K562 (cell line): ENCODE results near the gene EIF2S3. TPM values are rescaled to one million over a fixed set of nuclear protein-coding genes. Genes with fewer than 3 reads are reported as not detected.

Experiments used
- ATF1 ChIP-seq, 2 experiments: fragments of 450-650 bp in 1 of 2; IDR thresholded peaks; 2 replicates each; pipeline ENCODE4 v1.6.1; 2016; ENCODE audit warnings: missing compliant biosample characterization in 1 of 2, missing genetic modification characterization in 1 of 2
- CBX3 ChIP-seq, 2 experiments: IDR thresholded peaks; 1 replicate in 1 of 2; 2 replicates in 1 of 2; pipeline ENCODE4 v1.6.1; 2012; ENCODE audit warnings: inconsistent platforms in 2 of 2, low read length in 2 of 2, borderline replicate concordance in 1 of 2, control low read depth in 1 of 2
- CREM ChIP-seq: IDR thresholded peaks from 2 replicates; pipeline ENCODE4 v1.6.1; 2014; ENCODE audit warnings: antibody characterized with exemption, low read depth
- EP400 ChIP-seq: fragments of 450-650 bp; IDR thresholded peaks from 2 replicates; pipeline ENCODE4 v1.6.1; 2017; ENCODE audit warnings: antibody characterized with exemption, mild to moderate bottlenecking, moderate library complexity
- FIP1L1 ChIP-seq: fragments of 200-400 bp; formaldehyde crosslinking; IDR thresholded peaks from 2 replicates; pipeline ENCODE4 v1.6.1; 2018; ENCODE audit warnings: mild to moderate bottlenecking, low read depth, low read length; ENCODE audit not compliant: poor library complexity, severe bottlenecking
- FOXA3 ChIP-seq, 2 experiments: fragments of 450-650 bp in 1 of 2; sonication (generic) in 1 of 2; formaldehyde crosslinking; IDR thresholded peaks in 1 of 2; conservative IDR thresholded peaks in 1 of 2; 2 replicates each; pipeline versions ENCODE4 v1.4.0 to v1.8.0; 2020 to 2022; ENCODE audit warnings: mild to moderate bottlenecking in 2 of 2, missing genetic modification reagents in 1 of 2
- KDM1A ChIP-seq, 2 experiments: fragments of 450-650 bp; IDR thresholded peaks; 2 replicates each; pipeline ENCODE4 v1.6.1; 2016; ENCODE audit warnings: mild to moderate bottlenecking in 2 of 2
- NFIX ChIP-seq: fragments of 250-450 bp; sonication (Bioruptor Pico); IDR thresholded peaks from 2 replicates; pipeline ENCODE4 v1.4.0; 2020; ENCODE audit warnings: low read depth, mild to moderate bottlenecking, moderate library complexity
- SMAD4 ChIP-seq: fragments of 250-450 bp; sonication (Bioruptor Pico); conservative IDR thresholded peaks from 2 replicates; pipeline ENCODE4 v1.8.0; 2021; ENCODE audit warnings: inconsistent platforms, mild to moderate bottlenecking, moderate library complexity
- SPI1 ChIP-seq: IDR thresholded peaks from 2 replicates; pipeline ENCODE4 v1.6.1; 2011; ENCODE audit warnings: low read depth, low read length, control low read depth, borderline replicate concordance
- TBP ChIP-seq: optimal IDR thresholded peaks from 2 replicates; pipeline ENCODE3; 2011; ENCODE audit warnings: low read depth, low read length, improper control_type of control experiment
- polyA plus RNA-seq, 8 experiments: library from polyadenylated mRNA; depleted of rRNA in 4 of 8; stranded (reverse) in 5 of 8; unstranded in 3 of 8; fragments of >200 nt; fragmentation: Nextera tagmentation in 2 of 8; fragmentation: Illumina TruSeq in 1 of 8; extraction: Ambion mirVana in 2 of 8; extraction: Trizol in 1 of 8; gene quantifications; 2 replicates each; pipeline versions ENCODE4 v1.2.1 to v1.2.3, GENCODE V29; 2011 to 2014; ENCODE audit warnings: inconsistent platforms in 1 of 8, missing spikeins in 1 of 8
- total RNA-seq, 7 experiments: library from RNA; depleted of rRNA in 6 of 7; stranded (reverse); fragments of >200 nt in 6 of 7; fragmentation: Illumina TruSeq in 2 of 7; extraction: Trizol in 2 of 7; gene quantifications; 2 replicates each; pipeline versions ENCODE4 v1.2.1 to v1.2.3, GENCODE V29; 2011 to 2021; ENCODE audit warnings: low replicate concordance in 1 of 7
- TF ChIP-seq, protein P1 (sequence below): sonication (generic); formaldehyde crosslinking; IDR thresholded peaks from 2 replicates; pipeline ENCODE4 v1.8.0; 2023; ENCODE audit warnings: mild to moderate bottlenecking, missing genetic modification reagents
- TF ChIP-seq, protein P2 (sequence below): sonication (generic); formaldehyde crosslinking; IDR thresholded peaks from 2 replicates; pipeline ENCODE4 v1.8.0; 2022; ENCODE audit warnings: mild to moderate bottlenecking, missing genetic modification reagents
- TF ChIP-seq, protein P3 (sequence below), 2 experiments: IDR thresholded peaks; 2 replicates each; pipeline ENCODE4 v1.6.1; 2012; ENCODE audit warnings: improper control_type of control experiment in 2 of 2, low read depth in 2 of 2, low read length in 2 of 2, borderline replicate concordance in 1 of 2
- TF ChIP-seq, protein P4 (sequence below): conservative IDR thresholded peaks from 2 replicates; pipeline ENCODE4 v1.6.1; 2011; ENCODE audit warnings: low read depth, mild to moderate bottlenecking, low read length; ENCODE audit not compliant: control insufficient read depth
- TF ChIP-seq, protein P5 (sequence below): IDR thresholded peaks from 2 replicates; pipeline ENCODE4 v1.6.1; 2011; ENCODE audit warnings: borderline replicate concordance, low read depth, mild to moderate bottlenecking, moderate library complexity, low read length; ENCODE audit not compliant: insufficient read depth, poor library complexity, severe bottlenecking
- TF ChIP-seq, protein P6 (sequence below): fragments of 450-650 bp; IDR thresholded peaks from 2 replicates; pipeline ENCODE4 v1.6.1; 2016; ENCODE audit warnings: low read depth, mild to moderate bottlenecking, moderate library complexity

Gene EIF2S3
- total and polyA plus RNA-seq, 9 of the 15 experiments (the other 6 are each of a cell fraction or from before 2014, with no cell fraction given), result 148 to 439 (median 275) TPM

DNA sequence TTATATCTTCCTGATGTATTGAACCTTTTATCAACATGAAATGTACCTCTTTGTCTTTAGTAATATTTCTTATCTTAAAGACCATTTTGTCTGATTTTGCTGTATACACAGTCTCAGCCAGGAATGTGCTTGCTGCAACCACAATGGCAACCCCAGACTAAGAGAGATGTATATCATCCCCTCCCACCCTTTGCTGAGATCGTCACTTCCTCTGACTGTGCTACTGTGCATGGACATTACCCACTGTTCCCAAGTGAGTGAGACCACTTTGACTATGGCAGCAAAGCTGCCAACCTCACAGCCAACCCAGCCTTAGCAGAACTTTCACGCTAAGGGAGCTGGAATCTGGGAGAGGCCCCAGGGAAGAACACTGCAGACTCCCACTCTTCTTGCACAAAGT is 46.0 kb downstream of the EIF2S3 start (continued):
- TF ChIP-seq, protein P1, sequence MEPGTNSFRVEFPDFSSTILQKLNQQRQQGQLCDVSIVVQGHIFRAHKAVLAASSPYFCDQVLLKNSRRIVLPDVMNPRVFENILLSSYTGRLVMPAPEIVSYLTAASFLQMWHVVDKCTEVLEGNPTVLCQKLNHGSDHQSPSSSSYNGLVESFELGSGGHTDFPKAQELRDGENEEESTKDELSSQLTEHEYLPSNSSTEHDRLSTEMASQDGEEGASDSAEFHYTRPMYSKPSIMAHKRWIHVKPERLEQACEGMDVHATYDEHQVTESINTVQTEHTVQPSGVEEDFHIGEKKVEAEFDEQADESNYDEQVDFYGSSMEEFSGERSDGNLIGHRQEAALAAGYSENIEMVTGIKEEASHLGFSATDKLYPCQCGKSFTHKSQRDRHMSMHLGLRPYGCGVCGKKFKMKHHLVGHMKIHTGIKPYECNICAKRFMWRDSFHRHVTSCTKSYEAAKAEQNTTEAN (CRISPR knock-in tag), result no peak
- TF ChIP-seq, protein P2, sequence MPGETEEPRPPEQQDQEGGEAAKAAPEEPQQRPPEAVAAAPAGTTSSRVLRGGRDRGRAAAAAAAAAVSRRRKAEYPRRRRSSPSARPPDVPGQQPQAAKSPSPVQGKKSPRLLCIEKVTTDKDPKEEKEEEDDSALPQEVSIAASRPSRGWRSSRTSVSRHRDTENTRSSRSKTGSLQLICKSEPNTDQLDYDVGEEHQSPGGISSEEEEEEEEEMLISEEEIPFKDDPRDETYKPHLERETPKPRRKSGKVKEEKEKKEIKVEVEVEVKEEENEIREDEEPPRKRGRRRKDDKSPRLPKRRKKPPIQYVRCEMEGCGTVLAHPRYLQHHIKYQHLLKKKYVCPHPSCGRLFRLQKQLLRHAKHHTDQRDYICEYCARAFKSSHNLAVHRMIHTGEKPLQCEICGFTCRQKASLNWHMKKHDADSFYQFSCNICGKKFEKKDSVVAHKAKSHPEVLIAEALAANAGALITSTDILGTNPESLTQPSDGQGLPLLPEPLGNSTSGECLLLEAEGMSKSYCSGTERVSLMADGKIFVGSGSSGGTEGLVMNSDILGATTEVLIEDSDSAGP, result no peak
- TF ChIP-seq, protein P3, sequence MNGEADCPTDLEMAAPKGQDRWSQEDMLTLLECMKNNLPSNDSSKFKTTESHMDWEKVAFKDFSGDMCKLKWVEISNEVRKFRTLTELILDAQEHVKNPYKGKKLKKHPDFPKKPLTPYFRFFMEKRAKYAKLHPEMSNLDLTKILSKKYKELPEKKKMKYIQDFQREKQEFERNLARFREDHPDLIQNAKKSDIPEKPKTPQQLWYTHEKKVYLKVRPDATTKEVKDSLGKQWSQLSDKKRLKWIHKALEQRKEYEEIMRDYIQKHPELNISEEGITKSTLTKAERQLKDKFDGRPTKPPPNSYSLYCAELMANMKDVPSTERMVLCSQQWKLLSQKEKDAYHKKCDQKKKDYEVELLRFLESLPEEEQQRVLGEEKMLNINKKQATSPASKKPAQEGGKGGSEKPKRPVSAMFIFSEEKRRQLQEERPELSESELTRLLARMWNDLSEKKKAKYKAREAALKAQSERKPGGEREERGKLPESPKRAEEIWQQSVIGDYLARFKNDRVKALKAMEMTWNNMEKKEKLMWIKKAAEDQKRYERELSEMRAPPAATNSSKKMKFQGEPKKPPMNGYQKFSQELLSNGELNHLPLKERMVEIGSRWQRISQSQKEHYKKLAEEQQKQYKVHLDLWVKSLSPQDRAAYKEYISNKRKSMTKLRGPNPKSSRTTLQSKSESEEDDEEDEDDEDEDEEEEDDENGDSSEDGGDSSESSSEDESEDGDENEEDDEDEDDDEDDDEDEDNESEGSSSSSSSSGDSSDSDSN (IDR thresholded peaks at IDR 0.05; ENCODE audit: borderline replicate concordance in 1 of 2, low read depth in 2 of 2, low read length in 2 of 2), result no peak
- TF ChIP-seq SMAD4 (CRISPR knock-in tag) (peak; percentile 38; the same call in 1 of the 2 replicates), FOXA3 (CRISPR knock-in tag; conservative IDR thresholded peaks at IDR 0.05 in 1 of 2, IDR thresholded peaks at IDR 0.05 in 1 of 2) (0 out of 4 replicates have a peak, but pooled peaks of 1 of the 2 experiments have one; percentile 9), CREM (peak; percentile 84), KDM1A (IDR thresholded peaks at IDR 0.05) (peak; percentile 67 to 73; a peak in 3 of 4 replicates), FIP1L1 (no peak), ATF1 (CRISPR knock-in tag; IDR thresholded peaks at IDR 0.05) (no peak), ATF1 (tag; IDR thresholded peaks at IDR 0.05) (peak; percentile 49; the same call in 1 of the 2 replicates), NFIX (CRISPR knock-in tag) (no peak), SPI1 (peak; percentile 42; the same call in 1 of the 2 replicates), TBP (no peak), EP400 (no peak), CBX3 (IDR thresholded peaks at IDR 0.05; ENCODE audit: borderline replicate concordance in 1 of 2, low read length in 2 of 2) (no peak)
- TF ChIP-seq, protein P4, sequence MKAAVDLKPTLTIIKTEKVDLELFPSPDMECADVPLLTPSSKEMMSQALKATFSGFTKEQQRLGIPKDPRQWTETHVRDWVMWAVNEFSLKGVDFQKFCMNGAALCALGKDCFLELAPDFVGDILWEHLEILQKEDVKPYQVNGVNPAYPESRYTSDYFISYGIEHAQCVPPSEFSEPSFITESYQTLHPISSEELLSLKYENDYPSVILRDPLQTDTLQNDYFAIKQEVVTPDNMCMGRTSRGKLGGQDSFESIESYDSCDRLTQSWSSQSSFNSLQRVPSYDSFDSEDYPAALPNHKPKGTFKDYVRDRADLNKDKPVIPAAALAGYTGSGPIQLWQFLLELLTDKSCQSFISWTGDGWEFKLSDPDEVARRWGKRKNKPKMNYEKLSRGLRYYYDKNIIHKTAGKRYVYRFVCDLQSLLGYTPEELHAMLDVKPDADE, result no peak
- TF ChIP-seq, protein P5, sequence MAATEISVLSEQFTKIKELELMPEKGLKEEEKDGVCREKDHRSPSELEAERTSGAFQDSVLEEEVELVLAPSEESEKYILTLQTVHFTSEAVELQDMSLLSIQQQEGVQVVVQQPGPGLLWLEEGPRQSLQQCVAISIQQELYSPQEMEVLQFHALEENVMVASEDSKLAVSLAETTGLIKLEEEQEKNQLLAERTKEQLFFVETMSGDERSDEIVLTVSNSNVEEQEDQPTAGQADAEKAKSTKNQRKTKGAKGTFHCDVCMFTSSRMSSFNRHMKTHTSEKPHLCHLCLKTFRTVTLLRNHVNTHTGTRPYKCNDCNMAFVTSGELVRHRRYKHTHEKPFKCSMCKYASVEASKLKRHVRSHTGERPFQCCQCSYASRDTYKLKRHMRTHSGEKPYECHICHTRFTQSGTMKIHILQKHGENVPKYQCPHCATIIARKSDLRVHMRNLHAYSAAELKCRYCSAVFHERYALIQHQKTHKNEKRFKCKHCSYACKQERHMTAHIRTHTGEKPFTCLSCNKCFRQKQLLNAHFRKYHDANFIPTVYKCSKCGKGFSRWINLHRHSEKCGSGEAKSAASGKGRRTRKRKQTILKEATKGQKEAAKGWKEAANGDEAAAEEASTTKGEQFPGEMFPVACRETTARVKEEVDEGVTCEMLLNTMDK, result no peak
- TF ChIP-seq, protein P6, sequence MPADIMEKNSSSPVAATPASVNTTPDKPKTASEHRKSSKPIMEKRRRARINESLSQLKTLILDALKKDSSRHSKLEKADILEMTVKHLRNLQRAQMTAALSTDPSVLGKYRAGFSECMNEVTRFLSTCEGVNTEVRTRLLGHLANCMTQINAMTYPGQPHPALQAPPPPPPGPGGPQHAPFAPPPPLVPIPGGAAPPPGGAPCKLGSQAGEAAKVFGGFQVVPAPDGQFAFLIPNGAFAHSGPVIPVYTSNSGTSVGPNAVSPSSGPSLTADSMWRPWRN, result 0 out of 2 replicates have a peak, but pooled peaks have one; percentile 25
